Parathyroid adenoma (tissue), 2 donors: ENCODE data around the gene ABHD11.
"Not testable (repeated sequence)": the region's sequence is repeated elsewhere in the genome, so short reads cannot be mapped to it uniquely, and the experiment has no call there.

Source experiments
- H2AFZ ChIP-seq: fragments of 300-600 bp; sonication (generic); one replicate; pipeline ENCODE4 v1.7.0; 2017; ENCODE audit warnings: antibody characterized with exemption, mild to moderate bottlenecking
- H3K27ac ChIP-seq: fragments of 300-600 bp; sonication (generic); one replicate; pipeline ENCODE4 v1.7.0; 2017
- H3K27me3 ChIP-seq: fragments of 300-600 bp; sonication (generic); one replicate; pipeline ENCODE4 v1.7.0; 2017; ENCODE audit warnings: low read length; ENCODE audit not compliant: control insufficient read depth, insufficient read depth
- H3K36me3 ChIP-seq: fragments of 300-600 bp; sonication (generic); one replicate; pipeline ENCODE4 v1.7.0; 2017; ENCODE audit warnings: low read length; ENCODE audit not compliant: control insufficient read depth, insufficient read depth
- H3K4me1 ChIP-seq: fragments of 300-600 bp; sonication (generic); one replicate; pipeline ENCODE4 v1.7.0; 2017; ENCODE audit warnings: control low read depth
- H3K4me2 ChIP-seq: fragments of 300-600 bp; sonication (generic); one replicate; pipeline ENCODE4 v1.7.0; 2017; ENCODE audit warnings: low read length
- H3K4me3 ChIP-seq: fragments of 300-600 bp; sonication (generic); one replicate; pipeline ENCODE4 v1.7.0; 2017; ENCODE audit warnings: low read depth, low read length
- H3K79me2 ChIP-seq: fragments of 300-600 bp; sonication (generic); one replicate; pipeline ENCODE4 v1.7.0; 2017; ENCODE audit warnings: control low read depth
- H3K9ac ChIP-seq: fragments of 300-600 bp; sonication (generic); one replicate; pipeline ENCODE4 v1.7.0; 2017; ENCODE audit warnings: mild to moderate bottlenecking
- H3K9me3 ChIP-seq: fragments of 300-600 bp; sonication (generic); one replicate; pipeline ENCODE4 v1.7.0; 2017; ENCODE audit warnings: low read length; ENCODE audit not compliant: control insufficient read depth
- CTCF ChIP-seq: fragments of 300-600 bp; sonication (generic); IDR thresholded peaks from one replicate; pipeline ENCODE4 v1.7.0; 2017; ENCODE audit warnings: antibody characterized with exemption, mild to moderate bottlenecking
- donor health status: primary hyperparathyroidism.

The ABHD11 gene

GRCh38 chr7:73717991-73718405, 20.6 kb downstream of the ABHD11 start:
- TF ChIP-seq CTCF: no peak
- no peaks in the 10 kb centered on the region for H3K79me2 ChIP-seq
- H3K36me3 ChIP-seq: no peaks in the 10 kb centered on the region
- H3K27ac ChIP-seq: no peak overlapping the region
- H3K4me1 ChIP-seq: peaks cover 22% of the 10 kb centered on the region
- H2AFZ ChIP-seq: no peak overlapping the region
- no peaks in the 10 kb centered on the region for H3K27me3 ChIP-seq
- H3K4me3 ChIP-seq: no peak overlapping the region
- H3K4me2 ChIP-seq: no peak overlapping the region
- no peak overlapping the region for H3K9ac ChIP-seq
- no peaks in the 10 kb centered on the region for H3K9me3 ChIP-seq

GRCh38 chr7:73717025-73717807, 21.4 kb downstream of the ABHD11 start:
- H3K4me1 ChIP-seq: peaks cover 23% of the 10 kb centered on the region

GRCh38 chr7:73716318-73716890, 22.2 kb downstream of the ABHD11 start:
- Histone ChIP-seq H3K79me2 (peaks cover 4% of the 10 kb centered on the region), H3K4me1 (peaks cover 21% of the 10 kb centered on the region), H3K9me3 (no peaks in the 10 kb centered on the region), H3K27me3 (no peaks in the 10 kb centered on the region), H3K27ac (peak overlapping the region; percentile 31), H2AFZ (peak overlapping the region; percentile 9), H3K4me2 (no peak overlapping the region), H3K36me3 (no peaks in the 10 kb centered on the region), H3K9ac (no peak overlapping the region), H3K4me3 (no peak overlapping the region)
- no peak for TF ChIP-seq CTCF

More at GRCh38 chr7:73717025-73717807, 21.4 kb downstream of the ABHD11 start:
- Histone ChIP-seq H3K4me2 (no peak overlapping the region), H3K9me3 (no peaks in the 10 kb centered on the region), H3K79me2 (peaks cover 3% of the 10 kb centered on the region), H3K27me3 (no peaks in the 10 kb centered on the region), H2AFZ (no peak overlapping the region), H3K27ac (no peak overlapping the region), H3K36me3 (no peaks in the 10 kb centered on the region), H3K4me3 (no peak overlapping the region), H3K9ac (no peak overlapping the region)
- TF ChIP-seq CTCF: no peak

GRCh38 chr7:73715648-73716317, 22.8 kb downstream of the ABHD11 start:
- Histone ChIP-seq H3K4me3 (no peak overlapping the region), H3K9me3 (no peaks in the 10 kb centered on the region), H3K27me3 (no peaks in the 10 kb centered on the region), H3K4me1 (peaks cover 20% of the 10 kb centered on the region), H2AFZ (peak overlapping the region; percentile 9), H3K79me2 (peaks cover 4% of the 10 kb centered on the region), H3K4me2 (no peak overlapping the region), H3K27ac (peak overlapping the region; percentile 31), H3K36me3 (no peaks in the 10 kb centered on the region), H3K9ac (no peak overlapping the region)
- no peak for TF ChIP-seq CTCF

- not testable (repeated sequence) for H3K4me2 ChIP-seq, H2AFZ ChIP-seq, H3K27me3 ChIP-seq, H3K27ac ChIP-seq, H3K36me3 ChIP-seq, H3K79me2 ChIP-seq, H3K9me3 ChIP-seq, H3K4me3 ChIP-seq, H3K9ac ChIP-seq
- peaks cover 20% of the 10 kb centered on the region for H3K4me1 ChIP-seq
Observed at GRCh38 chr7:73713319-73713718, 25.3 kb downstream of the ABHD11 start.
